Measurements from ENCODE around the gene KIF26A.

The KIF26A gene

DNA sequence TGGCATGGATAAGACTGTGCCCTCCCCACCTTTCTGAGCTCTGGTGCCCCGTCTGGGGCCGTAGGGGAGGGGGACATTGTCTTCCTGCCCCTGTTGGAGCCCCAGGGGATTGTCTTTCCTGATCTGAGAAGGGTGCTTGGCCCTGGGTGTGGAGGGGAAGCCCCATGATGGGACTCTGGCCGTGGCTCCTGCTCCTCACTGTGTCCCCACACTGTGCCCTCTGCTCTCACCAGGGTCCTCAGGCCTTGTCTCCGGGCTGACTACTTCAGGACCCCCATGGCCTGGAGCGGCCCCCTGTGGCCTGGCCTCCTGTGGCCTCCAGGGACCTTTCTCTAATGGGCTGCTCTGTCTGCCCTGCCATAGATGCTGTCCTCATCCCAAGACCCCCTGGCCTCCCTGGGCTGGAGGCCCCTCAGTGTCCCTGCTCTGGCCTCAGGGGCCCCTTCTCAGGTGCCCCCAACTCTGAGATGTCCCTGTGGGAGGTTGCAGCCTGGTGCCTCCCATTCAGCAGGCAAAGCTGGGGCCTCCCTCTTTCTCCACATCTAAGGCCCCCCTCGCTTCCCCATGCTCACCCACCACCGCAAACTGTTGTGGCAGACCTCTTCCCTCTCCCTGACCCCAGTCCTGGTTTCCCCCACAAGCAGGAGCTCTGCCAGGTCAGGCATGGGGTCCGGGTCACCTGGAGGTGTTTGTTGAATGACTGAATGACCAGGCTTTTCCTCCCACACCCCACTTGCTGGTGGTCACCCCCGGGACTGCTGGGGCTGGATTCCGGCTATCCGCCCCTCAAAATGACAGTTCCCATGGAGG, 4.0 kb downstream of the KIF26A start:
- in situ Hi-C loops (cut with HindIII; ENCODE audit: low sequenced_read_pairs): loop anchor here (10.0 kb wide), 1 partner anchor 472 kb away; no protein-coding TSS in a partner anchor

- in situ Hi-C loops (cut with HindIII; ENCODE audit: low sequenced_read_pairs): loop anchor here (10.0 kb wide), 1 partner anchor 472 kb away; no protein-coding TSS in a partner anchor
These were observed 4.6 kb downstream of the KIF26A start for GRCh38 chr14:104142946-104143470.

- in situ Hi-C loops (cut with HindIII; ENCODE audit: low sequenced_read_pairs): loop anchor here (10.0 kb wide), 1 partner anchor 471 kb away; no protein-coding TSS in a partner anchor
These were observed 5.4 kb downstream of the KIF26A start for GRCh38 chr14:104143521-104144452.

DNA sequence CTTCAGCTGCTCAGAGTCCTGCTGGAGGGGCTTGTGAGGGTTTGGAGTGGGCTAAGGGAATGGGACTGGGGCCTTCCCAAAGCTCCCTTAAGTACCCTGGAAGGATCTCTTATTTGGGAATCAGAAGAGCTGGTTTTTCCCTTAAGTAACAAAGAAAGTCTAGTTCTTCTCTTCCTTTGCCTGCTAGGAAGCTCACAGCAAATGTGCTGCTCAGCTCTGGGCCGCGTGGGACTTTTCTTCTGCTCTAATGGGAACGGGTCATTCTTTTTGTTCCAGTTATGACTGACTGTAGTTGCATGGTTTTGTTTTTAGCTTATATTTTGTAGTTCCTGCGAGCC, 6.0 kb downstream of the KIF26A start:
- in situ Hi-C loops (cut with HindIII; ENCODE audit: low sequenced_read_pairs): loop anchor here (10.0 kb wide), 1 partner anchor 470 kb away; no protein-coding TSS in a partner anchor

- in situ Hi-C loops (cut with HindIII; ENCODE audit: low sequenced_read_pairs): loop anchor here (10.0 kb wide), 1 partner anchor 470 kb away; no protein-coding TSS in a partner anchor
These were observed 6.8 kb downstream of the KIF26A start for GRCh38 chr14:104144911-104145825.

GRCh38 chr14:104145826-104146601, 7.6 kb downstream of the KIF26A start:
- in situ Hi-C loops (cut with HindIII; ENCODE audit: low sequenced_read_pairs): loop anchor here (10.0 kb wide), 1 partner anchor 469 kb away; no protein-coding TSS in a partner anchor

- in situ Hi-C loops (cut with HindIII; ENCODE audit: low sequenced_read_pairs): loop anchor here (10.0 kb wide), 1 partner anchor 468 kb away; no protein-coding TSS in a partner anchor
These were observed 8.4 kb downstream of the KIF26A start for GRCh38 chr14:104146651-104147345.

- in situ Hi-C loops (cut with HindIII; ENCODE audit: low sequenced_read_pairs): loop anchor here (10.0 kb wide), 1 partner anchor 467 kb away; no protein-coding TSS in a partner anchor
These were observed 9.1 kb downstream of the KIF26A start for GRCh38 chr14:104147346-104148125.

DNA sequence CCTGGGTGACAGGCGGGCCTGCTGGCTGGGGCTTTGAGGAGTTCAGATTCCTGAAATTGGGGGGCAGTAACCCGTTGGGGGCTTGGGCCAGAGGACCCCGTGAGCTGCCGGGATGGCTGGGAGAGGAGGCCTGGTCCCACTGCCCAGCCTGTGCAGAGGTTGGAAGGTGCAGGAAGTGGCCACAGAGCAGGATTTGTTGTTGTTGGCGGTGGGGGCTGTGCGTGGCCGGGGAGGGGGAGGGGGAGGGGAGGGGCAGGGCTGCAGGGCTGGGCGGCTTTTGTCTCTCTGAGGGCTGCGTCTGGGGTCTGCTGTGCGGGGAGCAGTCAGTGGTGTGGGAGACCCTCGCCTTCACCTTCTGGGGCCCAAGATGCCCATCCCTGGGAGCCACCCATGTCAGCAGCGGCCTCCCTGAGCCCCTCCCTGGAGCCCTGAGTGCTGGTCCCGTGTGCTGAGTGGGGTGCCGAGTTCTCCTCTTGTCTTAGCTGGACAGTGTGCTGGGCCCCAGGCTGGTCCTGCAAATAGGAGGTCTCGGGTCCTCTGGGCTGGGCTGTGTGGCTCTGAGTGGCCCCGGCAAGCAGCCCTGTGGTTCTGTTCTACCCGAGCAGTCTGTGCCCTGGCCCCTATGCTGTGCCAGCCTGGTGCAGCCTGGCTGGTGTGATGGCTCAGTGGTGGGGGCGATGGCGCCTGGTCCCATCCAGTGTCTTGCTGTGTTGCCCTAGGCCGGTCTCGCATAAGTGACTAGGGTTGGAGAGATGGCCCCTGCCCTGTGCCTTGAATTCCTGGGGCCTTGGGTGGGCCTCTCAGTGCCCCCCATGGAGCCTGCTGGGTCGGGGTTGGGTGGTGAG, 10.3 kb downstream of the KIF26A start:
- in situ Hi-C loops (cut with HindIII; ENCODE audit: low sequenced_read_pairs): loop anchor here (10.0 kb wide), 1 partner anchor 466 kb away; no protein-coding TSS in a partner anchor

DNA sequence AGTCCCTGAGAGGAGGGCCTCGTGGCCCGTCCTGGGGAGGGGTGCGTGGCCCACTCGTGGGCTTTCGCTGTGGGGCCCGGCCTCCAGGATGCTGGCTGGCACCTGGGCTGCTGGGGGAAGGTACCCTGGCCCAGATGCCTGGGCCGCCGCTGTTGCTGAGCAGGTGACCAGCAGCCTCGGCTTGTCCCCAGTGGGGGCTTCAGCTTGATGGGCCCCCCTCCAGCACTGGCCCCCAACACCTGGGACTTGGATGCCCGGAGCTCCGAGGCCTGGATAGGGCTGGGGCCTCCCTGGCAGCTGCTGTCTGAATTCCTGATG, 10.8 kb downstream of the KIF26A start:
- in situ Hi-C loops (cut with HindIII; ENCODE audit: low sequenced_read_pairs): loop anchor here (10.0 kb wide), 1 partner anchor 466 kb away; no protein-coding TSS in a partner anchor

- in situ Hi-C loops (cut with HindIII; ENCODE audit: low sequenced_read_pairs): loop anchor here (10.0 kb wide), 1 partner anchor 465 kb away; no protein-coding TSS in a partner anchor
These were observed 11.3 kb downstream of the KIF26A start for GRCh38 chr14:104149617-104150135.

DNA sequence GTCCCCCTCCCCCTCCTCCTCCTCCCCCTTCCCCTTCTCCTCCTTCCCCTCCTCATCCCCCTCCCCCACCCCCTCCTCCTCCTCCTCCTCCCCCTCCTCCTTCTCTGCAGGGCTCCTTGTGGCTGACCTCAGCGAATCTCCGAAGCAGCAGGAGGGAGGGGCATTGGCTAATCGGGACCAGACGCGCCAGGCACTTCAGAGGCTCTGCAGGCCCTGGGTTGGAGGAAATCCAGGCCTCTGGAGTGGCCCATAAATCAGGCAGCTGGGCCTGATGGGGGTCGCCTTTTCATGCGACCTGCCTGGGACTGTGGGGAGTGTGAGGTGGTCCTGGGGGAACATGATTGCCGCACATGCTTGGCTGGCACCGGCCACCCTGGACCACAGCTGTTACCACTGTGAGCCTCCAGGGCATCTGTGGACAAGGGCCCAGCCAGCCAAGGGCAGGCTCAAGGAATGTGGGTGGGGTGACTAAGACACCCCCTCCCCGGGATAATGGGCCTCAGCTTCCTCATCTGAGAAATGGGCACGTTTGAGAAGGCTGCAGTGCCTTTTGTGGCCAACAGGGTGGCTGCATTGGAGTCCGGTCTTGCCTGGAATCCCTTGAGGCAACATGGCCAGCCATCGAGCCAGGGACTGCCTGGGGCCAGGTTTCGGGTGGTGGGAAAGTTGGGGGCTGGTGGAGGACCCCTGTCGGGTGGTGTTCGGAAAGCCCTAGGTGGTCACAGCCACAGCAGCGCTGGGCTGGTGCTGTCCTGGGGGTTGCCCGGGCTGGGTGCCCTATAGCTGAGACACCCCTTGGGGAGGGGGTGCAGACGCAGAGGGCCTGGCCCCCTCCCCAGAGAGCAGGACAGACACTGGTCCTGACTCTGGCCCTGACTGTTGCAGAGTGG, 12.0 kb downstream of the KIF26A start:
- in situ Hi-C loops (cut with HindIII; ENCODE audit: low sequenced_read_pairs): no loop called here

DNA sequence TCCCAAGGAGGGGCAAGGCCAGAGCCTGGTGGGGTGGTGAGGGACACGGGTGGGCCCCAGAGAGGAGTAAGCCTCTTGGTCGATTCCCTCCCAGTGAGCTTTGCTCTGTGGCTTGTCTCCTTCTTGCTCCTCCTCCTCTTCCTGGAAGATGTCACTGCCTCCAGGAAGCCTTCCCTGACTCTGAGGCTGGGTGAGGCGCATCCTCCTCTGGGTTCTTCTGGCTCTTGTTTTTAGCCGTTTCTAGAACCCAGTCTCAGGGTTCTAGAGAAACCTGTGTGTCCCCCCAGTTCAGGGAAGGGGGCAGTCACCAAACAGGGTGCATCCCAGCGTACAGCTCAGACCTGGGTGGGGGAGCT, 12.6 kb downstream of the KIF26A start:
- in situ Hi-C loops (cut with HindIII; ENCODE audit: low sequenced_read_pairs): no loop called here

- in situ Hi-C loops (cut with HindIII; ENCODE audit: low sequenced_read_pairs): no loop called here
These were observed 13.3 kb downstream of the KIF26A start for GRCh38 chr14:104151566-104152245.

DNA sequence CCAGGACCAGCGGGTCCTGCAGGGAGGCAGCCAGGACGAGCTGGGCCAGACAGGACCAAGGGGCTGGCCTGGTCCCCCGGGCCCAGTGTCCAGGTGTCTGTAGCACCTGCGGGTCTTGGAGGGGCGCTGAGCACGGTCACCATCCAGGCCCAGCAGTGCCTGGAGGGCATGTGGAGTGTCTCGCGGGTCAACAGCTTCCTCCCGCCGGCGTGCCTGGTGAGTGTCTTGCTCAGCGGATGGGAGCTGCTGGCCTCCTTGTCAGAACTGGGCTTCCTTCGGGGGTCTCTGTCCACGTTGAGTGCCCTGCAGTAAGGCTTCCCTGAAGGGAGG, 13.8 kb downstream of the KIF26A start:
- in situ Hi-C loops (cut with HindIII; ENCODE audit: low sequenced_read_pairs): no loop called here
